Fibroblast of skin of abdomen (primary cell): ENCODE data around the gene OXCT2.
"Not testable (repeated sequence)": the region's sequence is repeated elsewhere in the genome, so short reads cannot be mapped to it uniquely, and the experiment has no call there.

Experiments used
- DNase-seq: peaks from one replicate; pipeline ENCODE4 v3.0.0-alpha.2; 2013

The OXCT2 gene

GRCh38 chr1:39787108-39787375, 15.9 kb upstream of the OXCT2 start:
- DNase-seq, result not testable (repeated sequence)

GRCh38 chr1:39786303-39787107, 15.4 kb upstream of the OXCT2 start:
- not testable (repeated sequence) for DNase-seq

- not testable (repeated sequence) for DNase-seq
Observed at GRCh38 chr1:39782685-39783084, 11.5 kb upstream of the OXCT2 start.

GRCh38 chr1:39782103-39782502, 11.0 kb upstream of the OXCT2 start:
- no peak for DNase-seq

- no peak for DNase-seq
Observed at GRCh38 chr1:39781349-39781715, 10.2 kb upstream of the OXCT2 start.

- DNase-seq, result no peak
Observed at GRCh38 chr1:39779821-39780220, 8.7 kb upstream of the OXCT2 start.

GRCh38 chr1:39779137-39779536, 8.0 kb upstream of the OXCT2 start:
- DNase-seq, result no peak

GRCh38 chr1:39778463-39779099, 7.4 kb upstream of the OXCT2 start:
- DNase-seq, result not testable (repeated sequence)

GRCh38 chr1:39777896-39778295, 6.7 kb upstream of the OXCT2 start:
- not testable (repeated sequence) for DNase-seq

GRCh38 chr1:39777306-39777705, 6.2 kb upstream of the OXCT2 start:
- no peak for DNase-seq

GRCh38 chr1:39776886-39777285, 5.7 kb upstream of the OXCT2 start:
- no peak for DNase-seq

- no peak for DNase-seq
Observed at GRCh38 chr1:39776400-39776713, 5.2 kb upstream of the OXCT2 start.

- not testable (repeated sequence) for DNase-seq
Observed at GRCh38 chr1:39775676-39776399, 4.7 kb upstream of the OXCT2 start.

GRCh38 chr1:39775141-39775540, 4.0 kb upstream of the OXCT2 start:
- DNase-seq, result not testable (repeated sequence)

- not testable (repeated sequence) for DNase-seq
Observed at GRCh38 chr1:39773369-39773979, 2.3 kb upstream of the OXCT2 start.

GRCh38 chr1:39770100-39771021, 787 bp downstream of the OXCT2 start:
- DNase-seq, result not testable (repeated sequence)

- not testable (repeated sequence) for DNase-seq
Observed at GRCh38 chr1:39769502-39769901, 1.6 kb downstream of the OXCT2 start.

- not testable (repeated sequence) for DNase-seq
Observed at GRCh38 chr1:39766466-39766865, 4.7 kb downstream of the OXCT2 start.

GRCh38 chr1:39764512-39764911, 6.6 kb downstream of the OXCT2 start:
- DNase-seq, result not testable (repeated sequence)

- not testable (repeated sequence) for DNase-seq
Observed at GRCh38 chr1:39763619-39764374, 7.4 kb downstream of the OXCT2 start.
